KMS-11 (cell line): Measurements from ENCODE around the gene HOXB3.

Source experiments
- H2AFZ ChIP-seq: fragments of 200-600 bp; sonication (generic); 2 replicates; pipeline ENCODE4 v1.6.1; 2016; ENCODE audit warnings: antibody characterized with exemption, mixed run types, low read depth
- H3K27ac ChIP-seq: fragments of 200-600 bp; sonication (generic); 2 replicates; pipeline ENCODE4 v1.6.1; 2016; ENCODE audit warnings: mild to moderate bottlenecking, mixed run types
- H3K27me3 ChIP-seq: fragments of 200-600 bp; sonication (generic); 2 replicates; pipeline ENCODE4 v1.6.1; 2017; ENCODE audit warnings: mild to moderate bottlenecking, low read depth, mixed run types, moderate library complexity; ENCODE audit not compliant: insufficient read depth
- H3K36me3 ChIP-seq: fragments of 200-600 bp; sonication (generic); 2 replicates; pipeline ENCODE4 v1.6.1; 2017; ENCODE audit warnings: mild to moderate bottlenecking, mixed run types; ENCODE audit not compliant: insufficient read depth
- H3K4me1 ChIP-seq: fragments of 200-600 bp; sonication (generic); 2 replicates; pipeline ENCODE4 v1.6.1; 2016; ENCODE audit warnings: mild to moderate bottlenecking, low read depth, mixed run types; ENCODE audit not compliant: poor library complexity, severe bottlenecking
- H3K4me2 ChIP-seq: fragments of 200-600 bp; sonication (generic); 2 replicates; pipeline ENCODE4 v1.7.0; 2016; ENCODE audit warnings: mild to moderate bottlenecking, mixed run types
- H3K4me3 ChIP-seq: fragments of 200-600 bp; sonication (generic); IDR thresholded peaks from 2 replicates; pipeline ENCODE4 v1.6.1; 2017; ENCODE audit warnings: low read depth, low read length, mixed read lengths; ENCODE audit not compliant: insufficient read depth
- H3K79me2 ChIP-seq: fragments of 200-600 bp; sonication (generic); 2 replicates; pipeline ENCODE4 v1.6.1; 2016; ENCODE audit warnings: low read depth, mixed run types; ENCODE audit not compliant: insufficient read depth
- H3K9ac ChIP-seq: fragments of 200-600 bp; sonication (generic); 2 replicates; pipeline ENCODE4 v1.6.1; 2016; ENCODE audit warnings: mild to moderate bottlenecking, mixed run types
- H4K20me1 ChIP-seq: fragments of 200-600 bp; sonication (generic); 2 replicates; pipeline ENCODE4 v1.6.1; 2016; ENCODE audit warnings: mild to moderate bottlenecking, mixed run types; ENCODE audit not compliant: insufficient read depth
- TF ChIP-seq, protein P1 (sequence below): fragments of 200-600 bp; sonication (generic); conservative IDR thresholded peaks from 2 replicates; pipeline ENCODE4 v1.6.1; 2017; ENCODE audit warnings: low read depth, mild to moderate bottlenecking, antibody characterized with exemption, low read length, moderate library complexity, mixed read lengths

HOXB3 gene

DNA sequence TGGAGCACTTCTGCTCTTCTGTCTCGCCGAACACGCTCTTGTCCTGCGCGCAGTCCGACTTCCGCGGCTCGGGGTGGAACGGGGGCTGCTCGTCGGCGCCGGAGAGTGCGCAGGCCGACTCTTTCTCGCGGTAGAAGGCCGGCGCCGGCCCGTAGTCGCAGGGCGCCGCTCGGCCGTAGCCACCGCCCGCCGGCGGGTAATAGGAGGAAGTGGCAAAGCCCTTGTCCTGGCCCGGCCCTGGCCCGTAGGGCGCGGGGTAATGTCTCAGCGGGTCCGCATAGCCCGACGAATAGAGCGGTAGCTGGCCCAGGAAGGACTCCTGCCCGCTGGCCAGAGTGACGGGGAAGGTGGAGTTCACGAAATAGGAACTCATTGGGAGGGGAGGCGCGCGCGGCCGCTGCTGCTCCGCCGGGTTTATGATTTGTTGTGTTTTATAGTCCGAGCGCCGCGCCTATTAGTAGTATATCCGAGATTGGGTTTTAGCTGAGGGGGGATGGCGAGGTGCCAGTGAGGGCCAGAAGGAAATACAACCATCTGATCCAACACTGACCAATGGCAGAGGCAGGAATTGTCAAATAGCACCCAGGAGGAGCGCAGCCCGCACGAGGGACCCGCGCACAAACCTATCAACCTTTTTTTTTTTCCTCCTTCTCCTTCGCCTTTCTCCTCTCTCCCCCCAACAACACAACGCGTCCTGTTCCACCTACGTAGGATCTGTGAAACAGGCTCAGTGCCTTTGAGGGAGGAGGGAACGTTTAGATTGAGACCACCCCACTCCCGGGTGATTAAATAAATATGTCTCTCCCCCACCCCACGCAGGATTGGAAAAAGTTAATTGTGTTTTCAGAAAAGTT is 8.0 kb upstream of the HOXB3 start:
- H3K9ac ChIP-seq, result no peak overlapping the region
- H3K4me1 ChIP-seq, result peaks cover 5% of the 10 kb centered on the region
- no peak overlapping the region for H3K27ac ChIP-seq
- TF ChIP-seq, protein P1, sequence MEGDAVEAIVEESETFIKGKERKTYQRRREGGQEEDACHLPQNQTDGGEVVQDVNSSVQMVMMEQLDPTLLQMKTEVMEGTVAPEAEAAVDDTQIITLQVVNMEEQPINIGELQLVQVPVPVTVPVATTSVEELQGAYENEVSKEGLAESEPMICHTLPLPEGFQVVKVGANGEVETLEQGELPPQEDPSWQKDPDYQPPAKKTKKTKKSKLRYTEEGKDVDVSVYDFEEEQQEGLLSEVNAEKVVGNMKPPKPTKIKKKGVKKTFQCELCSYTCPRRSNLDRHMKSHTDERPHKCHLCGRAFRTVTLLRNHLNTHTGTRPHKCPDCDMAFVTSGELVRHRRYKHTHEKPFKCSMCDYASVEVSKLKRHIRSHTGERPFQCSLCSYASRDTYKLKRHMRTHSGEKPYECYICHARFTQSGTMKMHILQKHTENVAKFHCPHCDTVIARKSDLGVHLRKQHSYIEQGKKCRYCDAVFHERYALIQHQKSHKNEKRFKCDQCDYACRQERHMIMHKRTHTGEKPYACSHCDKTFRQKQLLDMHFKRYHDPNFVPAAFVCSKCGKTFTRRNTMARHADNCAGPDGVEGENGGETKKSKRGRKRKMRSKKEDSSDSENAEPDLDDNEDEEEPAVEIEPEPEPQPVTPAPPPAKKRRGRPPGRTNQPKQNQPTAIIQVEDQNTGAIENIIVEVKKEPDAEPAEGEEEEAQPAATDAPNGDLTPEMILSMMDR, result no peak
- no peak overlapping the region for H3K4me2 ChIP-seq
- no peak overlapping the region for H3K4me3 ChIP-seq
- H3K27me3 ChIP-seq, result peaks cover 52% of the 10 kb centered on the region; the same call in 1 of the 2 replicates
- no peaks in the 10 kb centered on the region for H4K20me1 ChIP-seq
- H3K79me2 ChIP-seq, result no peaks in the 10 kb centered on the region
- H2AFZ ChIP-seq, result no peak overlapping the region
- no peaks in the 10 kb centered on the region for H3K36me3 ChIP-seq

DNA sequence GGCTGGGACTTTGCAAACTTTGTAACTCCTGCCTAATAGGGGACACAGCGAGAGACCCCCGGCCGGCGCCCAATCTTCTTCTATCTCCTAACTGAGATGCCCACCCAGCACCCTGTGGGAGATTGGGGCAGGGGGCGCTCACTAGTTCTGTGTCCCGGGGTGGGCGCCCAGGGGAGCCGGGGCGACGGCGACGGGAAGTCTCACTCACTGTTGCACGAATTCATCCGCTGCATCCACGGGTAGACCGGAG is 7.4 kb upstream of the HOXB3 start:
- Histone ChIP-seq H3K9ac (no peak overlapping the region), H3K27ac (no peak overlapping the region), H3K27me3 (peaks cover 55% of the 10 kb centered on the region), H4K20me1 (no peaks in the 10 kb centered on the region), H3K4me3 (no peak overlapping the region), H2AFZ (no peak overlapping the region), H3K79me2 (no peaks in the 10 kb centered on the region), H3K4me1 (peaks cover 5% of the 10 kb centered on the region), H3K36me3 (no peaks in the 10 kb centered on the region), H3K4me2 (no peak overlapping the region)
- TF ChIP-seq, protein P1, result no peak

GRCh38 chr17:48596735-48597527 is 6.9 kb upstream of the HOXB3 start:
- peaks cover 5% of the 10 kb centered on the region for H3K4me1 ChIP-seq
- no peaks in the 10 kb centered on the region for H3K79me2 ChIP-seq
- no peak overlapping the region for H3K4me2 ChIP-seq
- no peaks in the 10 kb centered on the region for H4K20me1 ChIP-seq
- no peak overlapping the region for H3K27ac ChIP-seq
- H3K9ac ChIP-seq, result no peak overlapping the region
- no peak overlapping the region for H2AFZ ChIP-seq
- H3K4me3 ChIP-seq, result no peak overlapping the region
- peaks cover 53% of the 10 kb centered on the region for H3K27me3 ChIP-seq
- no peaks in the 10 kb centered on the region for H3K36me3 ChIP-seq
- TF ChIP-seq, protein P1, result no peak

- Histone ChIP-seq H3K4me1 (peaks cover 5% of the 10 kb centered on the region), H2AFZ (no peak overlapping the region), H3K4me3 (no peak overlapping the region), H3K79me2 (no peaks in the 10 kb centered on the region), H3K4me2 (no peak overlapping the region), H3K36me3 (no peaks in the 10 kb centered on the region), H4K20me1 (no peaks in the 10 kb centered on the region), H3K9ac (no peak overlapping the region), H3K27ac (no peak overlapping the region), H3K27me3 (peaks cover 45% of the 10 kb centered on the region)
- TF ChIP-seq, protein P1, result no peak
Observed at GRCh38 chr17:48596000-48596734, 6.1 kb upstream of the HOXB3 start.
